ENCODE data around the gene NOTCH4. TPM values are rescaled to one million over a fixed set of nuclear protein-coding genes. Genes with fewer than 3 reads are reported as not detected.

NOTCH4 gene
- total and polyA plus RNA-seq, 9 of the 15 experiments (the other 6 are each of a cell fraction or from before 2014, with no cell fraction given) = 0.24 to 4.3 (median 1.7) TPM

- TF ChIP-seq MGA (IDR thresholded peaks at IDR 0.05) (no peak), MLLT1 (IDR thresholded peaks at IDR 0.05) (0 out of 4 replicates have a peak, but pooled peaks of 1 of the 2 experiments have one; percentile 31), ATF4 (CRISPR knock-in tag; IDR thresholded peaks at IDR 0.05) (no peak), PHB2 (IDR thresholded peaks at IDR 0.05; ENCODE audit: low read depth) (0 out of 2 replicates have a peak, but pooled peaks have one; percentile 36), ZBTB43 (CRISPR knock-in tag; IDR thresholded peaks at IDR 0.05) (no peak), HLTF (IDR thresholded peaks at IDR 0.05) (0 out of 2 replicates have a peak, but pooled peaks have one; percentile 37), HCFC1 (IDR thresholded peaks at IDR 0.05; ENCODE audit: low read depth, low read length) (no peak), NKRF (IDR thresholded peaks at IDR 0.05; ENCODE audit: borderline replicate concordance) (0 out of 2 replicates have a peak, but pooled peaks have one; percentile 43), ELF4 (CRISPR knock-in tag; IDR thresholded peaks at IDR 0.05) (no peak), TEAD1 (CRISPR knock-in tag; IDR thresholded peaks at IDR 0.05) (no peak)
These were observed 30.9 kb upstream of the NOTCH4 start (continued) for GRCh38 chr6:32254761-32255198.

Measured in K562 (cell line).